ENCODE data around the gene ODF2.

- TF ChIP-seq CTCF (IDR thresholded peaks at IDR 0.05), result no peak
- TF ChIP-seq ZNF425 (CRISPR knock-in tag; conservative IDR thresholded peaks at IDR 0.05), result no peak
- TF ChIP-seq ATF2 (CRISPR knock-in tag; IDR thresholded peaks at IDR 0.05; ENCODE audit: borderline replicate concordance, low read depth), result no peak
- TF ChIP-seq JUN (CRISPR knock-in tag; IDR thresholded peaks at IDR 0.05), result no peak
- no peak for TF ChIP-seq IRF1 (CRISPR knock-in tag; IDR thresholded peaks at IDR 0.05)
- no peak for TF ChIP-seq ZNF281 (CRISPR knock-in tag; IDR thresholded peaks at IDR 0.05)
- no peak for TF ChIP-seq MXD4 (CRISPR knock-in tag; IDR thresholded peaks at IDR 0.05; ENCODE audit: borderline replicate concordance)
- TF ChIP-seq CBFB (CRISPR knock-in tag; IDR thresholded peaks at IDR 0.05; ENCODE audit: low read depth), result no peak
- TF ChIP-seq SMAD3 (CRISPR knock-in tag; IDR thresholded peaks at IDR 0.05; ENCODE audit: borderline replicate concordance), result no peak
- TF ChIP-seq ZNF423 (CRISPR knock-in tag; IDR thresholded peaks at IDR 0.05), result no peak
- no peak for TF ChIP-seq ZNF416 (CRISPR knock-in tag; IDR thresholded peaks at IDR 0.05)
Observed at GRCh38 chr9:128422783-128423150, 33.0 kb upstream of the ODF2 start.

All from WTC11 (cell line).